Caki2 (cell line): ENCODE data around the gene KCNJ9. TPM values are rescaled to one million over a fixed set of nuclear protein-coding genes. Genes with fewer than 3 reads are reported as not detected.
"Not testable (repeated sequence)": the region's sequence is repeated elsewhere in the genome, so short reads cannot be mapped to it uniquely, and the experiment has no call there.

ENCODE experiments used
- DNase-seq: peaks from one replicate; pipeline ENCODE4 v3.0.0-alpha.2; 2015; ENCODE audit warnings: low read depth
- in situ Hi-C: cut with HindIII; loops from 2 replicates; pipeline ENCODE4 v1.10.0; 2016; ENCODE audit warnings: low sequenced_read_pairs, low pct_unique_long_range_greater_than_20kb, mixed read lengths
- total RNA-seq: library from RNA; depleted of rRNA; stranded (reverse); fragments of >200 nt; shearing (Covaris generic); gene quantifications from 2 replicates; pipeline ENCODE4 v1.2.3, GENCODE V29; 2014; ENCODE audit warnings: low replicate concordance

The KCNJ9 gene
- total RNA-seq, 1 experiment from 2014 or later, result not detected

- no peak for DNase-seq
- in situ Hi-C loops, result no loop called here
Measured at GRCh38 chr1:160115545-160116282, 34.4 kb downstream of the KCNJ9 start, which contains the start of gene ATP1A2. Gene ATP1A2, plus strand, starts transcription at chr1:160115759. Its CDS starts 103 bp downstream, at chr1:160115862.

- DNase-seq, result no peak
- in situ Hi-C loops, result no loop called here
Measured at GRCh38 chr1:160116283-160117147, 35.2 kb downstream of the KCNJ9 start.

GRCh38 chr1:160117300-160117699, 36.0 kb downstream of the KCNJ9 start:
- no peak for DNase-seq
- in situ Hi-C loops, result no loop called here

- in situ Hi-C loops, result no loop called here
- no peak for DNase-seq
Measured at GRCh38 chr1:160117709-160118183, 36.4 kb downstream of the KCNJ9 start.

GRCh38 chr1:160118928-160119327, 37.6 kb downstream of the KCNJ9 start:
- no peak for DNase-seq
- in situ Hi-C loops, result no loop called here

GRCh38 chr1:160120797-160121196, 39.5 kb downstream of the KCNJ9 start:
- DNase-seq, result no peak
- in situ Hi-C loops, result no loop called here

GRCh38 chr1:160121388-160121787, 40.0 kb downstream of the KCNJ9 start:
- DNase-seq, result no peak
- in situ Hi-C loops, result no loop called here

- in situ Hi-C loops, result no loop called here
- no peak for DNase-seq
Measured at GRCh38 chr1:160122978-160123495, 41.7 kb downstream of the KCNJ9 start.

GRCh38 chr1:160123726-160124125, 42.4 kb downstream of the KCNJ9 start:
- in situ Hi-C loops, result no loop called here
- DNase-seq, result no peak

GRCh38 chr1:160124705-160125478, 43.6 kb downstream of the KCNJ9 start:
- in situ Hi-C loops, result no loop called here
- peak; percentile 98 for DNase-seq

- in situ Hi-C loops, result no loop called here
- peak; percentile 78 for DNase-seq
Measured at GRCh38 chr1:160125746-160126145, 44.4 kb downstream of the KCNJ9 start.

- in situ Hi-C loops, DNase-seq: not testable (repeated sequence)
Measured at GRCh38 chr1:160126342-160126741, 45.0 kb downstream of the KCNJ9 start.

- DNase-seq, result no peak
- in situ Hi-C loops, result no loop called here
Measured at GRCh38 chr1:160127381-160127780, 46.0 kb downstream of the KCNJ9 start.

- DNase-seq, result peak; percentile 36
- in situ Hi-C loops, result no loop called here
Measured at GRCh38 chr1:160127865-160128523, 46.7 kb downstream of the KCNJ9 start.

GRCh38 chr1:160128636-160129035, 47.3 kb downstream of the KCNJ9 start:
- in situ Hi-C loops, result no loop called here
- DNase-seq, result no peak

- peak; percentile 13 for DNase-seq
- in situ Hi-C loops, result no loop called here
Measured at GRCh38 chr1:160129046-160129445, 47.7 kb downstream of the KCNJ9 start.

GRCh38 chr1:160129558-160129957, 48.2 kb downstream of the KCNJ9 start:
- no peak for DNase-seq
- in situ Hi-C loops, result no loop called here

- in situ Hi-C loops, result no loop called here
- DNase-seq, result no peak
Measured at GRCh38 chr1:160129966-160130365, 48.6 kb downstream of the KCNJ9 start.
